GM04503 (cell line): ENCODE data around the gene DPF3.

Source experiments
- DNase-seq: peaks from one replicate; pipeline ENCODE4 v3.0.0-alpha.2; 2012; ENCODE audit warnings: low read depth

The DPF3 gene

GRCh38 chr14:72800296-72800695, 93.6 kb downstream of the DPF3 start:
- DNase-seq, result no peak

- DNase-seq, result no peak
Measured at GRCh38 chr14:72796935-72797334, 97.0 kb downstream of the DPF3 start.

- no peak for DNase-seq
Measured at GRCh38 chr14:72793156-72793939, 100.6 kb downstream of the DPF3 start.

- DNase-seq, result no peak
Measured at GRCh38 chr14:72792051-72792788, 101.7 kb downstream of the DPF3 start.

GRCh38 chr14:72790887-72791566, 102.9 kb downstream of the DPF3 start:
- no peak for DNase-seq

GRCh38 chr14:72788972-72789728, 104.8 kb downstream of the DPF3 start:
- no peak for DNase-seq

- DNase-seq, result no peak
Measured at GRCh38 chr14:72788255-72788654, 105.6 kb downstream of the DPF3 start.

- no peak for DNase-seq
Measured at GRCh38 chr14:72787841-72788240, 106.1 kb downstream of the DPF3 start.

GRCh38 chr14:72786378-72787350, 107.2 kb downstream of the DPF3 start:
- DNase-seq, result no peak

GRCh38 chr14:72783741-72784140, 110.2 kb downstream of the DPF3 start:
- DNase-seq, result no peak

- DNase-seq, result no peak
Measured at GRCh38 chr14:72782817-72783216, 111.1 kb downstream of the DPF3 start.

- DNase-seq, result peak; percentile 49
Measured at GRCh38 chr14:72781561-72782508, 112.1 kb downstream of the DPF3 start.

- peak; percentile 87 for DNase-seq
Measured at GRCh38 chr14:72780751-72781150, 113.2 kb downstream of the DPF3 start.

- no peak for DNase-seq
Measured at GRCh38 chr14:72779679-72780078, 114.2 kb downstream of the DPF3 start.

GRCh38 chr14:72777636-72778035, 116.3 kb downstream of the DPF3 start:
- DNase-seq, result no peak

GRCh38 chr14:72776701-72777261, 117.1 kb downstream of the DPF3 start:
- no peak for DNase-seq

- no peak for DNase-seq
Measured at GRCh38 chr14:72775923-72776554, 117.9 kb downstream of the DPF3 start.

GRCh38 chr14:72774894-72775620, 118.8 kb downstream of the DPF3 start:
- DNase-seq, result no peak
